Muscle layer of colon (tissue), 2 donors: ENCODE data around the gene BLOC1S1.

Source experiments
- H3K27ac ChIP-seq: one replicate; pipeline ENCODE4 v1.7.0; 2013; ENCODE audit warnings: low read depth, mild to moderate bottlenecking, low read length, moderate library complexity
- H3K27me3 ChIP-seq, 2 donors: one replicate each; pipeline ENCODE4 v1.7.0; 2013; ENCODE audit warnings: low read length in 2 of 2, mild to moderate bottlenecking in 2 of 2; ENCODE audit not compliant: insufficient read depth in 2 of 2, control insufficient read depth in 1 of 2
- H3K36me3 ChIP-seq: one replicate; pipeline ENCODE4 v1.7.0; 2013; ENCODE audit warnings: mild to moderate bottlenecking, low read length; ENCODE audit not compliant: insufficient read depth
- H3K4me1 ChIP-seq: one replicate; pipeline ENCODE4 v1.7.0; 2013; ENCODE audit warnings: mild to moderate bottlenecking, low read length; ENCODE audit not compliant: insufficient read depth
- H3K4me3 ChIP-seq, 2 donors: one replicate each; pipeline ENCODE4 v1.7.0; 2013; ENCODE audit warnings: low read length in 2 of 2, low read depth in 1 of 2, mild to moderate bottlenecking in 1 of 2, moderate library complexity in 1 of 2
- H3K9ac ChIP-seq: one replicate; pipeline ENCODE4 v1.7.0; 2013; ENCODE audit warnings: low read length
- H3K9me3 ChIP-seq: one replicate; pipeline ENCODE4 v1.7.0; 2013; ENCODE audit warnings: mild to moderate bottlenecking, low read length
- donor health status: abdominal sarcoma.
- donor health status: Adenocarcinoma of cecum.

The BLOC1S1 gene

GRCh38 chr12:55715833-55716581, at the start of gene BLOC1S1:
Gene BLOC1S1, plus strand, starts transcription at chr12:55716046. Its CDS starts 6 bp downstream, at chr12:55716052.
- peak within 1 kb of the TSS; percentile 91 for H3K9ac ChIP-seq
- H3K9me3 ChIP-seq = no peaks in the 10 kb centered on the region
- H3K4me1 ChIP-seq = peaks cover 74% of the 10 kb centered on the region

GRCh38 chr12:55666508-55666907, 49.3 kb upstream of the BLOC1S1 start:
- no peak overlapping the region for H3K4me3 ChIP-seq
- H3K36me3 ChIP-seq = no peaks in the 10 kb centered on the region
- H3K9me3 ChIP-seq = no peaks in the 10 kb centered on the region
- H3K4me1 ChIP-seq = no peaks in the 10 kb centered on the region
- H3K27ac ChIP-seq = no peak overlapping the region
- no peak overlapping the region for H3K9ac ChIP-seq
- H3K27me3 ChIP-seq = no peaks in the 10 kb centered on the region

More at GRCh38 chr12:55715833-55716581, at the start of gene BLOC1S1:
- Histone ChIP-seq H3K36me3 (no peaks in the 10 kb centered on the region), H3K27ac (peak within 1 kb of the TSS; percentile 99), H3K4me3 (peak within 1 kb of the TSS; percentile 74 to 85), H3K27me3 (no peaks in the 10 kb centered on the region)

- Histone ChIP-seq H3K36me3 (no peaks in the 10 kb centered on the region), H3K9me3 (no peaks in the 10 kb centered on the region), H3K27ac (no peak overlapping the region), H3K9ac (no peak overlapping the region), H3K4me3 (no peak overlapping the region), H3K4me1 (no peaks in the 10 kb centered on the region), H3K27me3 (no peaks in the 10 kb centered on the region)
Observed at GRCh38 chr12:55670276-55670675, 45.6 kb upstream of the BLOC1S1 start.

GRCh38 chr12:55671746-55672145, 44.1 kb upstream of the BLOC1S1 start:
- Histone ChIP-seq H3K27ac (no peak overlapping the region), H3K4me1 (no peaks in the 10 kb centered on the region), H3K9me3 (no peaks in the 10 kb centered on the region), H3K27me3 (no peaks in the 10 kb centered on the region), H3K4me3 (no peak overlapping the region), H3K36me3 (no peaks in the 10 kb centered on the region), H3K9ac (no peak overlapping the region)

- Histone ChIP-seq H3K9me3 (no peaks in the 10 kb centered on the region), H3K36me3 (no peaks in the 10 kb centered on the region), H3K9ac (no peak overlapping the region), H3K4me1 (no peaks in the 10 kb centered on the region), H3K27me3 (no peaks in the 10 kb centered on the region), H3K4me3 (no peak overlapping the region), H3K27ac (no peak overlapping the region)
Observed at GRCh38 chr12:55673638-55674037, 42.2 kb upstream of the BLOC1S1 start.

GRCh38 chr12:55675666-55676065, 40.2 kb upstream of the BLOC1S1 start:
- H3K9ac ChIP-seq = no peak overlapping the region
- H3K36me3 ChIP-seq = no peaks in the 10 kb centered on the region
- no peaks in the 10 kb centered on the region for H3K4me1 ChIP-seq
- H3K4me3 ChIP-seq = no peak overlapping the region
- no peaks in the 10 kb centered on the region for H3K27me3 ChIP-seq
- no peaks in the 10 kb centered on the region for H3K9me3 ChIP-seq
- H3K27ac ChIP-seq = no peak overlapping the region

- no peak overlapping the region for H3K27ac ChIP-seq
- no peaks in the 10 kb centered on the region for H3K27me3 ChIP-seq
- H3K36me3 ChIP-seq = no peaks in the 10 kb centered on the region
Observed at GRCh38 chr12:55676707-55677106, 39.1 kb upstream of the BLOC1S1 start.

GRCh38 chr12:55679691-55680090, 36.2 kb upstream of the BLOC1S1 start:
- H3K36me3 ChIP-seq = no peaks in the 10 kb centered on the region
- H3K27ac ChIP-seq = no peak overlapping the region
- H3K4me1 ChIP-seq = peaks cover 10% of the 10 kb centered on the region
- H3K9me3 ChIP-seq = no peaks in the 10 kb centered on the region
- no peak overlapping the region for H3K9ac ChIP-seq
- H3K27me3 ChIP-seq = no peaks in the 10 kb centered on the region
- H3K4me3 ChIP-seq = no peak overlapping the region

More at GRCh38 chr12:55676707-55677106, 39.1 kb upstream of the BLOC1S1 start:
- Histone ChIP-seq H3K4me1 (peaks cover 7% of the 10 kb centered on the region), H3K9me3 (no peaks in the 10 kb centered on the region), H3K4me3 (no peak overlapping the region), H3K9ac (no peak overlapping the region)

- no peaks in the 10 kb centered on the region for H3K9me3 ChIP-seq
- H3K36me3 ChIP-seq = peaks cover 11% of the 10 kb centered on the region
- H3K4me3 ChIP-seq = peak overlapping the region in 1 of 2 donors; percentile 21
- no peak overlapping the region for H3K27ac ChIP-seq
- no peak overlapping the region for H3K9ac ChIP-seq
- no peaks in the 10 kb centered on the region for H3K27me3 ChIP-seq
- peaks cover 10% of the 10 kb centered on the region for H3K4me1 ChIP-seq
Observed at GRCh38 chr12:55681142-55682077, 34.4 kb upstream of the BLOC1S1 start.

GRCh38 chr12:55682087-55682796, 33.6 kb upstream of the BLOC1S1 start:
- Histone ChIP-seq H3K36me3 (peaks cover 18% of the 10 kb centered on the region), H3K9me3 (no peaks in the 10 kb centered on the region), H3K4me3 (peak overlapping the region in 1 of 2 donors; percentile 21), H3K27ac (no peak overlapping the region), H3K9ac (no peak overlapping the region), H3K27me3 (no peaks in the 10 kb centered on the region), H3K4me1 (peaks cover 10% of the 10 kb centered on the region)

- Histone ChIP-seq H3K27me3 (no peaks in the 10 kb centered on the region), H3K9me3 (no peaks in the 10 kb centered on the region), H3K4me3 (no peak overlapping the region)
Observed at GRCh38 chr12:55683676-55684075, 32.2 kb upstream of the BLOC1S1 start.

More at GRCh38 chr12:55683676-55684075, 32.2 kb upstream of the BLOC1S1 start:
- Histone ChIP-seq H3K9ac (no peak overlapping the region), H3K27ac (no peak overlapping the region), H3K4me1 (peaks cover 10% of the 10 kb centered on the region), H3K36me3 (peaks cover 30% of the 10 kb centered on the region)
